Uterus (tissue), 4 donors: ENCODE data around the gene IGF2. TPM values are rescaled to one million over a fixed set of nuclear protein-coding genes. Genes with fewer than 3 reads are reported as not detected.
"Not testable (repeated sequence)": the region's sequence is repeated elsewhere in the genome, so short reads cannot be mapped to it uniquely, and the experiment has no call there.

Experiments used
- DNase-seq, 2 donors: peaks; one replicate each; pipeline ENCODE4 v3.0.0-alpha.2; 2019 to 2020
- H3K27ac ChIP-seq, 2 donors: fragments of 200-600 bp; sonication (generic); 1 replicate in 1 of 2; 2 replicates in 1 of 2; pipeline ENCODE4 v1.5.1; 2016 to 2018
- H3K27me3 ChIP-seq, 2 donors: fragments of 200-600 bp; sonication (generic); one replicate each; pipeline ENCODE4 v1.5.1; 2018 to 2019; ENCODE audit warnings: control low read depth in 1 of 2
- H3K36me3 ChIP-seq, 2 donors: fragments of 200-600 bp; sonication (generic); one replicate each; pipeline ENCODE4 v1.5.1; 2019; ENCODE audit warnings: control low read depth in 1 of 2
- H3K4me1 ChIP-seq, 2 donors: fragments of 200-600 bp; sonication (generic); one replicate each; pipeline ENCODE4 v1.5.1; 2018 to 2019; ENCODE audit warnings: control low read depth in 1 of 2
- H3K4me3 ChIP-seq, 2 donors: fragments of 200-600 bp; sonication (generic); 1 replicate in 1 of 2; 2 replicates in 1 of 2; pipeline ENCODE4 v1.5.1; 2018 to 2019; ENCODE audit warnings: mild to moderate bottlenecking in 1 of 2
- H3K9me3 ChIP-seq, 2 donors: fragments of 200-600 bp; sonication (generic); one replicate each; pipeline ENCODE4 v1.5.1; 2019; ENCODE audit warnings: control low read depth in 1 of 2
- CTCF ChIP-seq, 4 experiments: fragments of 200-600 bp in 2 of 4; fragments of 450-650 bp in 2 of 4; sonication (generic) in 2 of 4; IDR thresholded peaks; one replicate each; pipeline ENCODE4 v1.5.1; 2016 to 2019; ENCODE audit warnings: antibody characterized with exemption in 4 of 4, mild to moderate bottlenecking in 2 of 4, moderate library complexity in 1 of 4
- POLR2A ChIP-seq, 2 donors: fragments of 450-650 bp; IDR thresholded peaks; one replicate each; pipeline ENCODE4 v1.6.1; 2016; ENCODE audit warnings: antibody characterized with exemption in 2 of 2, mild to moderate bottlenecking in 1 of 2, moderate library complexity in 1 of 2
- intact Hi-C: fragments of 100-400 bp; cut with DNase I; formaldehyde crosslinking; loops from one replicate; pipeline ENCODE4 v1.15.1; 2023; ENCODE audit warnings: low total_unique reads
- total RNA-seq, 4 donors: library from RNA; depleted of rRNA in 3 of 4; stranded (reverse); fragments of >200 nt in 3 of 4; gene quantifications; one replicate each; pipeline versions ENCODE4 v1.1.0 to v1.2.4, GENCODE V29; 2014 to 2023
- donor health status: DM: yes; HTN: yes; CAD: no.

Gene IGF2
- total RNA-seq, 4 donors from 2014 or later, result 54.1 to 347 (median 188) TPM

- Histone ChIP-seq H3K27ac (no peak overlapping the region), H3K36me3 (no peaks in the 10 kb centered on the region), H3K27me3 (no peaks in the 10 kb centered on the region), H3K4me1 (no peaks in the 10 kb centered on the region), H3K9me3 (no peaks in the 10 kb centered on the region), H3K4me3 (no peak overlapping the region)
- TF ChIP-seq CTCF (IDR thresholded peaks at IDR 0.05), result no peak
- no peak for TF ChIP-seq POLR2A (IDR thresholded peaks at IDR 0.05)
- no peak for DNase-seq
- intact Hi-C loops, result no loop called here
Observed at GRCh38 chr11:2178906-2179494, 39.8 kb upstream of the IGF2 start.

- H3K9me3 ChIP-seq, H3K27ac ChIP-seq, intact Hi-C loops, H3K36me3 ChIP-seq, H3K4me3 ChIP-seq, DNase-seq, H3K4me1 ChIP-seq, H3K27me3 ChIP-seq: not testable (repeated sequence)
Observed at GRCh38 chr11:2178055-2178773, 39.0 kb upstream of the IGF2 start.

- TF ChIP-seq POLR2A (IDR thresholded peaks at IDR 0.05), result no peak
- TF ChIP-seq CTCF (IDR thresholded peaks at IDR 0.05), result no peak
- no peak overlapping the region for H3K4me3 ChIP-seq
- H3K9me3 ChIP-seq, result no peaks in the 10 kb centered on the region
- no peaks in the 10 kb centered on the region for H3K4me1 ChIP-seq
- intact Hi-C loops, result no loop called here
- DNase-seq, result no peak
- H3K27me3 ChIP-seq, result no peaks in the 10 kb centered on the region
- no peak overlapping the region for H3K27ac ChIP-seq
- no peaks in the 10 kb centered on the region for H3K36me3 ChIP-seq
Observed at GRCh38 chr11:2177076-2177475, 37.9 kb upstream of the IGF2 start.

- H3K4me3 ChIP-seq, result no peak overlapping the region
- TF ChIP-seq POLR2A (IDR thresholded peaks at IDR 0.05) (no peak), CTCF (IDR thresholded peaks at IDR 0.05) (no peak)
- no peak for DNase-seq
- no peaks in the 10 kb centered on the region for H3K9me3 ChIP-seq
- no peaks in the 10 kb centered on the region for H3K4me1 ChIP-seq
- intact Hi-C loops, result no loop called here
- no peak overlapping the region for H3K27ac ChIP-seq
- no peaks in the 10 kb centered on the region for H3K27me3 ChIP-seq
- no peaks in the 10 kb centered on the region for H3K36me3 ChIP-seq
Observed at GRCh38 chr11:2176389-2176900, 37.3 kb upstream of the IGF2 start.

GRCh38 chr11:2175659-2176058 is 36.5 kb upstream of the IGF2 start:
- no peak overlapping the region for H3K27ac ChIP-seq
- H3K27me3 ChIP-seq, result no peaks in the 10 kb centered on the region
- no peaks in the 10 kb centered on the region for H3K4me1 ChIP-seq
- H3K4me3 ChIP-seq, result no peak overlapping the region
- intact Hi-C loops, result no loop called here
- DNase-seq, result no peak
- H3K9me3 ChIP-seq, result no peaks in the 10 kb centered on the region
- TF ChIP-seq POLR2A (IDR thresholded peaks at IDR 0.05) (no peak), CTCF (IDR thresholded peaks at IDR 0.05) (no peak)
- no peaks in the 10 kb centered on the region for H3K36me3 ChIP-seq
